C4-2B (cell line): ENCODE measurements around the gene CA10.

Experiments
- H3K27ac ChIP-seq: fragments of 450-650 bp; 2 replicates; pipeline ENCODE4 v1.5.1; 2017
- ZFX ChIP-seq: fragments of 450-650 bp; IDR thresholded peaks from 2 replicates; pipeline ENCODE4 v1.6.1; 2017
- TF ChIP-seq, protein P1 (sequence below): fragments of 450-650 bp; conservative IDR thresholded peaks from 2 replicates; pipeline ENCODE4 v1.5.1; 2017; ENCODE audit warnings: mild to moderate bottlenecking

The CA10 gene

DNA sequence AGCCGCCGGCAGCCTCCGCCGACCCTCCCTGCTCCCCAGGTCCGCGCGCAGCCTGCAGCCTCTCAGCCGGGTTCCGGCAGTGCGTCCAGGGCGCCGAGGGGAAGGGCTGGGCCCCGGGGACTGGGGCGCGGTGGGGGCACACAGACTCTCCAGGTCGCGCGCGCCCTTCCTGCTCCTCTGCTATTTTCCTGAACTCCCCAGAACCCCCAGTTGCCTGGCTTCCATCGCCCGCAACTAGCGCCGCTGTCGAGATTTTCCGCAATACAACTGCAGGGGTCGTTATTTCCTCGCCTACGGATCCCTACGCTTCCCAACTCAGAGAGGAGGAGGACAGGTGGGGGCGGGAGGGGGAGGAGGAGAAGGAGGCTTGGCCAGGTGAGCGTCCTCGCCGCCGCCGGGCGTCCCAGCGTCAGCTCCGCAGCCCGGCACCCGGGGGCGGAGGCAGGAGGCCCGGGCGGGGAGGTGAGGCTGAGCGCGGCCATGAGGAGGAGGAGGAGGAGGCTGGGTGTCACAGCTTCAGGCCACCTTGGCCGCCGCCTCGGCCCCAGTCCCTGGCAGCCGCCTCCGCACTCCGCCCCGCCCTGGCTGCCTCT is at the start of gene CA10:
TSS of gene CA10 (minus strand) at position 265 of the 593 bp plus-strand sequence.
- TF ChIP-seq ZFX: no peak
- TF ChIP-seq, protein P1, sequence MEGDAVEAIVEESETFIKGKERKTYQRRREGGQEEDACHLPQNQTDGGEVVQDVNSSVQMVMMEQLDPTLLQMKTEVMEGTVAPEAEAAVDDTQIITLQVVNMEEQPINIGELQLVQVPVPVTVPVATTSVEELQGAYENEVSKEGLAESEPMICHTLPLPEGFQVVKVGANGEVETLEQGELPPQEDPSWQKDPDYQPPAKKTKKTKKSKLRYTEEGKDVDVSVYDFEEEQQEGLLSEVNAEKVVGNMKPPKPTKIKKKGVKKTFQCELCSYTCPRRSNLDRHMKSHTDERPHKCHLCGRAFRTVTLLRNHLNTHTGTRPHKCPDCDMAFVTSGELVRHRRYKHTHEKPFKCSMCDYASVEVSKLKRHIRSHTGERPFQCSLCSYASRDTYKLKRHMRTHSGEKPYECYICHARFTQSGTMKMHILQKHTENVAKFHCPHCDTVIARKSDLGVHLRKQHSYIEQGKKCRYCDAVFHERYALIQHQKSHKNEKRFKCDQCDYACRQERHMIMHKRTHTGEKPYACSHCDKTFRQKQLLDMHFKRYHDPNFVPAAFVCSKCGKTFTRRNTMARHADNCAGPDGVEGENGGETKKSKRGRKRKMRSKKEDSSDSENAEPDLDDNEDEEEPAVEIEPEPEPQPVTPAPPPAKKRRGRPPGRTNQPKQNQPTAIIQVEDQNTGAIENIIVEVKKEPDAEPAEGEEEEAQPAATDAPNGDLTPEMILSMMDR: no peak
- H3K27ac ChIP-seq: no peak within 1 kb of the TSS

DNA sequence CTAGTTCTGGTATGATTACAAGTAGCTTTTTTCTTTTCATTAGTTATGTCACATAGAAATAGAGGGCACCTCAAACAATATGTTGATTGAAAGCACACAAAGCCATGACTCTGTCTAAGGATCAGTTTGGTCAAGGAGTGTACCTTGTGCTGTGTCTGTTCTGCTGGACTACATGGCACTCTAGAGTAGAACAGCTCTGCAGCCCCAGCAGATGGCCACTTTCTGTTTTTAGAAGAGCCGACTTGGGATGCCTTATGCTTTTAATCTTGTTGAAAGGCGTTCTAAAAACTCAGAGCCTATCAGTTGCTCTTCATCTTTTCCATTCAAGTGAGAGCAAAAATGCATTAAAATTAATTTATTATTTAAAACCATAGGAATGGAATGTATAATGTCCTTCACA is 49.3 kb upstream of the CA10 start:
- no peak overlapping the region for H3K27ac ChIP-seq

GRCh38 chr17:52202520-52203080 is 44.1 kb upstream of the CA10 start:
- H3K27ac ChIP-seq: no peak overlapping the region
- TF ChIP-seq ZFX: no peak
- TF ChIP-seq, protein P1: no peak

More for the DNA sequence above, 49.3 kb upstream of the CA10 start:
- TF ChIP-seq, protein P1: no peak
- no peak for TF ChIP-seq ZFX

- no peak overlapping the region for H3K27ac ChIP-seq
- no peak for TF ChIP-seq ZFX
- TF ChIP-seq, protein P1: no peak
Observed at GRCh38 chr17:52201767-52202519, 43.4 kb upstream of the CA10 start.

DNA sequence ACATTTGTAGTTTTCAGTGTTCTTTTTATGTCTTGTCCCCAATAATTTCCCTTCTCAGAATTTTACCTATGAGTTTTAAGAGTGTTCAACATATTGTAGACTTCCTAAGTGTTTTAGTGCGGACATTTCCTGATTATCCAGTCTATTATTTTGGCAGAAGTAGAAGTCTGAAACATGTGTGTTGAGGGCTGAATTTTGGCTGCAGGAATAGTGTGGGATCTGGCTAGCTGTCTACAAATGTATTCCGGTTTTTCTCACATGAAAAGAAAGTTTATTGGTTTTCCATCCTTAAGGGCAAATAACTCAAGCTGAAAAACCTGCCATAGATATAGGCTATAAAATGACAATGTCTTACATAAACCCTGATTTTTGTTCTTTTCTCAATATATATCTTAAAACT is 33.0 kb upstream of the CA10 start:
- TF ChIP-seq, protein P1: no peak
- no peak for TF ChIP-seq ZFX
- no peak overlapping the region for H3K27ac ChIP-seq

DNA sequence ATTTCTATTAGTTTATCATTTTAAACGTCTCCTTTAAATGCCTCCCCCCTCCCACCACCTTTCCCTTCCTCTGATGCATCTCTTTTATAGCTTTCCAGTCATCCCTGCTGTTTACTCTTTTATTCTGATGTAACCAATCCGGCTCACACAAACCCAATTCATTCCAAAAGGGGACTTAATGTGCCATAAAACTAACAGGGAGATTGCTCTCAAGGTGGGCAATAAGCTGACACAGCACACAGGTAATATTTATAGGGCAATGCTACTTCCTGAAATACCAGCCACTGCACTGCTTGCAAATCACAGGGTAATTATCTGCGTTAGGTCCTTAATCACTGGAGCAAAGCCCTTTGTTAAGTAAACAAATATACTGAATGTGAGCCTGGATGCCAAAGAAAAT is 23.3 kb upstream of the CA10 start:
- TF ChIP-seq, protein P1: no peak

DNA sequence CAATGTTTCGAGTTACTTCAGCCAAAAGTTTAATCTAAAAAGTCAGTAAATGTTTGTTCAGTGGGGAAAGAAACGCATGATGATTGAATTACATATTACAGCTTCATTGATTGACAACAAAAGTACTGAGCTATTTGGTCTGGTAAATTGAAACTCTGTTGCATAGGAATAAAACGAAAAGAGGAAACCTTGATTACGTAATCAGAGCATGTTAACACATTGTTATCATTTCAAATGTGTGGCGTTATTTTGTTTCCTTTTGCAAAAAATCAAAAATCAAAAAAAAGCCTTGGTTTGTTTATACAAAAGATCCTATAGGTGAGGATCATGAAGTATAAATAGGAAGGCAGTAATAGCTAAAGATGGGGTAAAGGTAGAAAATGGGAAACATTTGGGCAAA is 19.5 kb upstream of the CA10 start:
- no peak overlapping the region for H3K27ac ChIP-seq
- TF ChIP-seq, protein P1: no peak
- no peak for TF ChIP-seq ZFX

More for the DNA sequence above, 23.3 kb upstream of the CA10 start:
- H3K27ac ChIP-seq: no peak overlapping the region
